HG03060 (cell line): ENCODE measurements around the gene FNDC10.
"Not testable (repeated sequence)": the region's sequence is repeated elsewhere in the genome, so short reads cannot be mapped to it uniquely, and the experiment has no call there.

Experiments
- ATAC-seq: cut with Tn5 transposase; IDR thresholded peaks from one replicate; pipeline ENCODE4 v1.9.1; 2021; ENCODE audit warnings: low read depth, moderate number of reproducible peaks; ENCODE audit not compliant: unreplicated experiment

FNDC10 gene

GRCh38 chr1:1573843-1574720 is 25.9 kb downstream of the FNDC10 start:
- peak; percentile 33 for ATAC-seq

- no peak for ATAC-seq
Measured at GRCh38 chr1:1569341-1569740, 30.6 kb downstream of the FNDC10 start.

GRCh38 chr1:1567891-1568291 is 32.0 kb downstream of the FNDC10 start:
- ATAC-seq = no peak

- no peak for ATAC-seq
Measured at GRCh38 chr1:1567152-1567875, 32.6 kb downstream of the FNDC10 start.

- ATAC-seq = no peak
Measured at GRCh38 chr1:1565340-1565739, 34.6 kb downstream of the FNDC10 start.

GRCh38 chr1:1564268-1564667 is 35.7 kb downstream of the FNDC10 start:
- ATAC-seq = no peak

GRCh38 chr1:1563688-1564087 is 36.2 kb downstream of the FNDC10 start:
- ATAC-seq = no peak

GRCh38 chr1:1562556-1563195 is 37.3 kb downstream of the FNDC10 start:
- no peak for ATAC-seq

GRCh38 chr1:1561801-1562470 is 38.0 kb downstream of the FNDC10 start:
- ATAC-seq = no peak

GRCh38 chr1:1560178-1560577 is 39.8 kb downstream of the FNDC10 start:
- no peak for ATAC-seq

GRCh38 chr1:1559066-1559465 is 40.9 kb downstream of the FNDC10 start:
- no peak for ATAC-seq

GRCh38 chr1:1558591-1558990 is 41.3 kb downstream of the FNDC10 start:
- ATAC-seq = no peak

- ATAC-seq = not testable (repeated sequence)
Measured at GRCh38 chr1:1557688-1558087, 42.2 kb downstream of the FNDC10 start.

GRCh38 chr1:1556961-1557360 is 43.0 kb downstream of the FNDC10 start:
- ATAC-seq = not testable (repeated sequence)

GRCh38 chr1:1556505-1556904 is 43.4 kb downstream of the FNDC10 start:
- ATAC-seq = no peak

- no peak for ATAC-seq
Measured at GRCh38 chr1:1554926-1555915, 44.7 kb downstream of the FNDC10 start.

GRCh38 chr1:1554550-1554925 is 45.4 kb downstream of the FNDC10 start:
- no peak for ATAC-seq

GRCh38 chr1:1553821-1554494 is 46.0 kb downstream of the FNDC10 start:
- no peak for ATAC-seq

GRCh38 chr1:1552263-1552639 is 47.7 kb downstream of the FNDC10 start:
- ATAC-seq = no peak
